Lung (tissue), 12 donors: Measurements from ENCODE around the gene GRIK3. TPM values are rescaled to one million over a fixed set of nuclear protein-coding genes. Genes with fewer than 3 reads are reported as not detected.

ENCODE experiments used
- ATAC-seq: fragments of 200-7000 bp; cut with Tn5 transposase; one replicate; pipeline ENCODE4 v1.9.1; 2020; ENCODE audit warnings: moderate number of reproducible peaks; ENCODE audit not compliant: insufficient read depth, low FRiP score
- DNase-seq, 3 donors: peaks; one replicate each; pipeline ENCODE4 v3.0.0-alpha.2; 2013 to 2017
- H3K27ac ChIP-seq, 2 donors: one replicate each; pipeline ENCODE4 v1.5.1; 2013; ENCODE audit warnings: mild to moderate bottlenecking in 2 of 2, moderate library complexity in 2 of 2, control low read depth in 1 of 2, inconsistent platforms in 1 of 2, low read depth in 1 of 2, low read length in 1 of 2
- H3K27me3 ChIP-seq, 3 donors: one replicate each; pipeline ENCODE4 v1.5.1; 2013; ENCODE audit warnings: low read length in 2 of 3; ENCODE audit not compliant: control insufficient read depth in 3 of 3, insufficient read depth in 3 of 3
- H3K36me3 ChIP-seq, 4 donors: one replicate each; pipeline ENCODE4 v1.5.1; 2013; ENCODE audit warnings: low read length in 4 of 4, mild to moderate bottlenecking in 1 of 4, moderate library complexity in 1 of 4; ENCODE audit not compliant: control insufficient read depth in 4 of 4, insufficient read depth in 4 of 4
- H3K4me1 ChIP-seq, 5 donors: one replicate each; pipeline ENCODE4 v1.5.1; 2013; ENCODE audit warnings: low read length in 5 of 5, mild to moderate bottlenecking in 2 of 5, moderate library complexity in 1 of 5; ENCODE audit not compliant: control insufficient read depth in 5 of 5, insufficient read depth in 5 of 5
- H3K4me3 ChIP-seq: one replicate; pipeline ENCODE4 v1.5.1; 2013; ENCODE audit warnings: mild to moderate bottlenecking, control low read depth, moderate library complexity
- H3K9ac ChIP-seq, 2 donors: one replicate each; pipeline ENCODE4 v1.5.1; 2013; ENCODE audit warnings: low read length in 2 of 2, control low read depth in 1 of 2; ENCODE audit not compliant: insufficient read depth in 1 of 2
- H3K9me3 ChIP-seq, 4 donors: one replicate each; pipeline ENCODE4 v1.5.1; 2013; ENCODE audit warnings: low read length in 3 of 4, mild to moderate bottlenecking in 1 of 4, moderate library complexity in 1 of 4; ENCODE audit not compliant: control insufficient read depth in 4 of 4, insufficient read depth in 3 of 4
- WGBS, 2 donors: extraction: QIAGEN DNeasy Blood & Tissue Kit; methylation state at CpG; one replicate each; pipeline ENCODE4 v1.1.7; 2013; 5-methylcytosine and 5-hydroxymethylcytosine counted together
- polyA plus RNA-seq, 2 donors: library from polyadenylated mRNA; stranded (reverse); fragments of 200-250 nt; gene quantifications; one replicate each; pipeline ENCODE4 v1.2.1, GENCODE V29; 2013
- total RNA-seq, 2 donors: library from RNA; depleted of rRNA in 1 of 2; stranded (reverse); fragments of >200 nt in 1 of 2; gene quantifications; one replicate each; pipeline ENCODE4 v1.2.1, GENCODE V29; 2014 to 2021
- TF ChIP-seq, protein P1 (sequence below): IDR thresholded peaks from 2 replicates; pipeline ENCODE4 v1.5.1; 2012; ENCODE audit warnings: mild to moderate bottlenecking; ENCODE audit errors: control extremely low read depth, extremely low read depth
- donor health status: control.
- donor health status: control.
- donor health status: Bipolar disorder and iron deficiency.
- donor health status: healthy.
- donor health status: DM: yes; HTN: yes; CAD: no.

Gene GRIK3
- total and polyA plus RNA-seq, 4 donors = 0.01 to 0.40 (median 0.07) TPM

DNA sequence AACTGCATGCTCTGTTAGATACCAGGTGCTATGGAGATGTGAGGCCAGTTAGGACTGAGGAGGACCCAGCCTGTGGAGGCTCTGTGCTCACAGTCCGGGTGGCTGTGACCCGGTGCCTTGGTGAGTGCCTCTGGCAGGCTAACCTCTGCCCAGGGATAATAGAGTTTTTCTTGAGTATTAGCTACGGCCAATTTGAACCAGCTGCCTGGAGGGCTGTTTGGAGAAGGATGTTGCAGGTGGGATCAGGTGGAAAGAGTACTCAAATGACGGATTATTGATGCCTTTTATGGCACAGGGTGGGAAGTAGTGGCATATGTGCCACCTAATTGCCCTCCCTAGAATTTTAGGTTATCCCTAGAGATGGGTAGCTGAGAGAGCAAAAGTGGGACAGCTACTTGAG is 182.7 kb downstream of the GRIK3 start:
- H3K27me3 ChIP-seq = peaks cover 4 to 30% (median 7%) of the 10 kb centered on the region in 3 donors
- ATAC-seq (no peak), DNase-seq (no peak)
- no peak overlapping the region for H3K9ac ChIP-seq
- WGBS, 2 donors = 77 to 85% methylated on average over 4 of the region's 4 CpGs
- H3K4me3 ChIP-seq = no peak overlapping the region
- no peaks in the 10 kb centered on the region for H3K36me3 ChIP-seq
- no peaks in the 10 kb centered on the region for H3K9me3 ChIP-seq
- H3K27ac ChIP-seq = no peak overlapping the region
- H3K4me1 ChIP-seq = no peaks in the 10 kb centered on the region
- TF ChIP-seq, protein P1, sequence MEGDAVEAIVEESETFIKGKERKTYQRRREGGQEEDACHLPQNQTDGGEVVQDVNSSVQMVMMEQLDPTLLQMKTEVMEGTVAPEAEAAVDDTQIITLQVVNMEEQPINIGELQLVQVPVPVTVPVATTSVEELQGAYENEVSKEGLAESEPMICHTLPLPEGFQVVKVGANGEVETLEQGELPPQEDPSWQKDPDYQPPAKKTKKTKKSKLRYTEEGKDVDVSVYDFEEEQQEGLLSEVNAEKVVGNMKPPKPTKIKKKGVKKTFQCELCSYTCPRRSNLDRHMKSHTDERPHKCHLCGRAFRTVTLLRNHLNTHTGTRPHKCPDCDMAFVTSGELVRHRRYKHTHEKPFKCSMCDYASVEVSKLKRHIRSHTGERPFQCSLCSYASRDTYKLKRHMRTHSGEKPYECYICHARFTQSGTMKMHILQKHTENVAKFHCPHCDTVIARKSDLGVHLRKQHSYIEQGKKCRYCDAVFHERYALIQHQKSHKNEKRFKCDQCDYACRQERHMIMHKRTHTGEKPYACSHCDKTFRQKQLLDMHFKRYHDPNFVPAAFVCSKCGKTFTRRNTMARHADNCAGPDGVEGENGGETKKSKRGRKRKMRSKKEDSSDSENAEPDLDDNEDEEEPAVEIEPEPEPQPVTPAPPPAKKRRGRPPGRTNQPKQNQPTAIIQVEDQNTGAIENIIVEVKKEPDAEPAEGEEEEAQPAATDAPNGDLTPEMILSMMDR = no peak

DNA sequence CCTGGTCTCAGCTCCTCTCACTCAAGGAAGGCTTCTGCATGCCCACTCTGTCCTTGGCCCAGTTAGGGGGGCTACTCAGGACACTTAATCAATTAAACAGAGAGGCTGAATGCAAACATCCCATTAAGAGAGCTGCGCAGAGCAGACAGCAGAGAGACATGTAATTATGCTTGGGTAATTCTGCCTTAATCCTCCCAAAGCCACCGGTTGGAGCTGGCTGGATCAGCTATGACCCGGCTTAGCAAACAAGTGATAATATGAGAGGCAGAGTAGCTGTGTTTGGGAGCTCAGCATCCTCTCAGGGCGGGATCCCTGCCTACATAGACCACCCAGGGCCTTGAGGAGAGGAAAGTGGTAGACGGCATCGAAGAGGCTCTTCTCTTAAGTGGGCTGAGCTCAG is 183.2 kb downstream of the GRIK3 start:
- TF ChIP-seq, protein P1 = no peak

DNA sequence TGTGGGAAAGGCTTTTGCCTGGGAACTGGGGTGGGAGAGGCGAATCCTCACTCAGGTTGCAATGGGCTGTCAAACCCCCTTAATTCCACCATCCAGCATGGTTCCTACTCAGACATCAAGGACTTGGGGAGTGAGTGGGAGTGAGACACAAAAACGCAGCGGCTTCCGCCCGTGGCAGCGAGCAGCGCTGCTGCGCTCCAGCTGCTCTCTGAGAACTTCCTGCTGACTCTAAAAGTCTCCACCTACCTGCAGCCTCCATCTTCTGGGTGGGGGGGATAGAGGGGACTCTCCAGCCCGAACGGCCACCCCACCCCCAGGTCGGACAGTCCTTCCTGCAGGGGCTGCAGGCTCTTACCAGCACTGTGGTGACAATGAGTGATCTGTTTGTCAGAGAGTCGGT is 184.4 kb downstream of the GRIK3 start:
- no peak overlapping the region for H3K4me3 ChIP-seq
- WGBS, 2 donors = 67 to 72% methylated on average over 12 of the region's 12 CpGs
- peaks cover 4 to 21% (median 7%) of the 10 kb centered on the region in 3 donors for H3K27me3 ChIP-seq
- no peak overlapping the region for H3K27ac ChIP-seq
- DNase-seq (no peak), ATAC-seq (no peak)
- H3K9me3 ChIP-seq = no peaks in the 10 kb centered on the region
- no peaks in the 10 kb centered on the region for H3K36me3 ChIP-seq
- TF ChIP-seq, protein P1 = no peak
- no peak overlapping the region for H3K9ac ChIP-seq
- no peaks in the 10 kb centered on the region for H3K4me1 ChIP-seq

More for the DNA sequence above, 183.2 kb downstream of the GRIK3 start:
- DNase-seq (no peak), ATAC-seq (no peak)
- no peak overlapping the region for H3K9ac ChIP-seq
- H3K4me1 ChIP-seq = no peaks in the 10 kb centered on the region
- no peak overlapping the region for H3K27ac ChIP-seq
- H3K9me3 ChIP-seq = no peaks in the 10 kb centered on the region
- 52 to 62% methylated on average over 6 of the region's 6 CpGs for WGBS, 2 donors
- no peak overlapping the region for H3K4me3 ChIP-seq
- no peaks in the 10 kb centered on the region for H3K36me3 ChIP-seq
- peaks cover 4 to 26% (median 7%) of the 10 kb centered on the region in 3 donors for H3K27me3 ChIP-seq

DNA sequence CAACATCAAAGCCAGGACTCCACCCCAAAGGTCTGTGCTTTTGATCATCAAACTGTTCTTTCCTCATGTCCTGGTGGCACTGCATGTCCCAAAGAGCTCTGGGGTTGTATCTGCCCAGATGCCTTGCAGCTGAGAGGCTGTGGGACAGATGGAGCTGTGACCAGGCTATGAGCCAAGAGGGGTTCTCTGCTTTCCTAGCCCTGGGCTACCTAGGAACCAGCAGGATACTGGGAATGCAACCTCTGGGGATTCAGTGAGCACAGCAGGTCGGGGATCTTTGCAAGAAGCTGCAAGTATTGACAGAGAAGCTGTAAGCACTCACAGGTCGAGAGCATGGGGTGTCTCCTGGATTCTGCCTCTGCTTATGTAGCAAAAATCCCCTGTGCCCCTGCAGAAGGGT is 186.6 kb downstream of the GRIK3 start:
- Histone ChIP-seq H3K27ac (no peak overlapping the region), H3K9me3 (no peaks in the 10 kb centered on the region), H3K36me3 (no peaks in the 10 kb centered on the region), H3K4me1 (no peaks in the 10 kb centered on the region), H3K9ac (no peak overlapping the region), H3K27me3 (peaks cover 4 to 26% (median 7%) of the 10 kb centered on the region in 3 donors), H3K4me3 (no peak overlapping the region)
- no peak for DNase-seq
- TF ChIP-seq, protein P1 = no peak
- 11 to 13% methylated on average over 2 of the region's 2 CpGs for WGBS, 2 donors
- ATAC-seq = no peak
